HG03442 (cell line): Measurements from ENCODE around the gene KAZN.

ENCODE experiments used
- ATAC-seq: cut with Tn5 transposase; IDR thresholded peaks from one replicate; pipeline ENCODE4 v1.9.1; 2021; ENCODE audit warnings: mild to moderate bottlenecking, moderate library complexity; ENCODE audit not compliant: unreplicated experiment

The KAZN gene

GRCh38 chr1:14585728-14586127, 12.8 kb upstream of the KAZN start:
- ATAC-seq: no peak

GRCh38 chr1:14590411-14591180, 7.9 kb upstream of the KAZN start:
- ATAC-seq: no peak

DNA sequence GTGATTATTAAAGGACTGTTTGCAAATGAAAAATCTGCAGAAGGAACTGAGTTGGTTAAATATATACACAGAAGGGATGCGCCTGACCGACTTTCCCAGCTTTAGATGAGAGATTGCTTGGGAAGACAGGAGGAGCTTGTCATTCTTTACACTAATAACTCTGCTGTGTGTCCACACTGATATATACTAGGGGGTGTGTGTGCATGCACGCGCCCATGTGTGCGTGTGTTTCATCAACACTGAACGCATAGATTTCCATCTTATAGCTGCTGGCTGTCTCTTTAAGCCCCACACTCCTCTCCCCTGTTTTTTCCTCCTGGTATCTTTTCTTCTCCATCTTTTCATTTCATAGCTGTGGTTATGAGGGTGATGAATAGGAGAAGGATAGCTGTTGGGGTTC, 6.9 kb upstream of the KAZN start:
- ATAC-seq: no peak

GRCh38 chr1:14592004-14592631, 6.4 kb upstream of the KAZN start:
- no peak for ATAC-seq

DNA sequence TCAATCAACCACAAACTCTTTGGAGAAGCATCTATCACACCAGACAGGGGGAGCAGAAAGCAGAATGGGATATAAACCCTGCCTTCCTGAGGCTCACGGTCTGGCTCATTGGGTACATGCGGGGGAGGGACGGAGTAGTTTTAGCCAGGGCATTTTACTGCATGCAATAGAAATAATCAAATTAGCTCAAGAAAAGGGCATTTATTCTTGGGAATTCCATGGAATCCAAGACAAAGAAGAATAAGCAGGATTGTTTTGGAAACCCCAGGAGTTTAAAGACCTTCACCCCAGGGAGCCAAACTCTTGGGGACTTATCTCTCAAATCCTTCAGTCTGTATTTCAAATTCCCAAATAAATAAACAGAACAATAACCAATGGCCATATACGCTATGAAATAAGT, 5.2 kb upstream of the KAZN start:
- no peak for ATAC-seq

DNA sequence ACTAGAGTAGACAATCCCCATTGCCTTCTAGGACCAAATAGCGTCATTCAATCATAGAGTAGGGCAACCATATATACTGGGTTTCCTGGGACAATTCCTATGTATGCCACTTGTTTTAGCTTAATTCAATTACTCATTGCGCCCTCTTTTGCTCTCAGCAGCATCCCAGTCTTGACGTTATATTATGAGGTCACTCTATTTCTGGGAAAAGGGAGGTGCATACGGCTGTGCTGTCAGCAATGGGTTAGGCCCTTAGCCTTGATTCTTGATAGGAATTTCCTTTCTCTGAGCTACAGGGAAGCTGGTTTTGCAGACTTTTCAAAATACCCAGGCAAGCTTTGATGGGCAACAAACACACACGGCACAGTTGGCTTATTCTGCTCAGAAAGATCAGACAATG, 4.4 kb upstream of the KAZN start:
- ATAC-seq: no peak

GRCh38 chr1:14596591-14596990, 1.9 kb upstream of the KAZN start:
- ATAC-seq: no peak

GRCh38 chr1:14597343-14598006, 1.0 kb upstream of the KAZN start:
- no peak for ATAC-seq

DNA sequence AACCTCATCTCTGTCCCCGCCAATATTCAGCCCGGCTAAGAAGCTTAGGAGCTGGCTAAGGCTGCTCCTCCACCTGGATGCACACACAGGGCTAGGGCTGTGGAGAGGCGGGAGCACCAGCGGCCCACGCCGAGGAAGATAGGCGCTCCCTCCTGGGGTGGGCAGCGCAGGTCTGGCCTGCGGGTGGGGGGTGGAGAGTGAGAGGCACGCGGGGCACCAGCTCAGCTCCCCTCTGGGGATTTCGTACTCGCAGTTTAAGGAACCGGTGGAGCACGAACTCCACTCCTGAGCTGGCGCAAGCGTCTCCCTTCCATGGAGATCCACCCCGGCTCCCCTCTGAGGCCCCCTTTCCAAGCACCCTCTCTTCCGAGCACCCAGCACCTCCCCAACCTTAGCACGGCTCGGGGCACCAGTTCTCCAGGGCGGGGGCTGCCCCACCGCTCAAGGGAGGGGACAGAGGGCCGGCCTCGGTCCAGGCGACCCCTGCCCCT, 433 bp upstream of the KAZN start:
- ATAC-seq: no peak

DNA sequence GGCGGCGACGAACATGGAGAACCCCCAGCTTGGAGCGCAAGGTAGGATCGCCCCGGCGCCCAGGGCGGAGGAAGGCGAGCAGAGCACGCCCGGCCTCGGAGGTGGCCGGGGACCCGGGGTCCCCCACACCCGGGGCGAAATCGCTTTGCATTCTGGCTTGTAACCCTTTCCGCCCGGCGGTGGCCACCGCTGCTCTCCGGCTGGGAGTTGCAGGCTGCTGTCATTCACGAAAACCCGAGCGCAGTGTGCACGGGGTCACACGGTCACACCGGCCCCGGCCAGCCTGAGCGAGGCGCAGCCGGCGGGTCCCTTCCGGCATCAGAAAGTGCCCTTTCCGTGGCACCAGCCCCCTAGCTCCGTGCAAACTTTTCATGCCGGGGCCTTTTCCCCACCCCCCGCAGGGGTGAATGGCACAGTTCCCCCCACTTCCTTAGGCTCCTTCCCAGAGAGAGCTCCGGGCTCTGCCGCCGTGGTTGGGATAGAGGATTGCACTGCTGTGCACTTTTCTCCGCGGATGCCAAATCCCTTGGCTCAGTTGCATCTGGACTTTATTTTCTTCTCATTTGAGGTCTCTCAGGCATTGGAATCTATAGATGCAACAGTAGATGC, 802 bp downstream of the KAZN start:
- ATAC-seq: no peak

DNA sequence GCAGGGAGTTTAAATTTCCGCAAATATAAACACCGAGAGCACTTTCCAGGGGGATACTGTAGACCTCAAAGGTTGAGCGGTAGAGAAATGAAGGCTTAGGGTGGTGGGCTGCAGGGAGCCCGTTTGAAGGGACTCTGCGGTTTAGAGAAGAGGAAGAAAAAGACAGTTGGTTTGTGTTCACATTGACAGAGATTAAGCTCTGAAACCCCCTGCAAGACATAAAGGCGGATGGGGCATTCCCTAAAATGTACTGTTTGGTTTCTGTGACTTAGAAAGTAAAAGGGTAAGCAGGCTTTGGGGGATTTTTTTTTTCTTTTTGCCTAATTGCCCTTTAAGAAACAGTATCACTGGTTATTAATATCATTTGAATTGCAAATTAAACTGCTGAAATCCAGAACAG, 1.3 kb downstream of the KAZN start:
- peak; percentile 58 for ATAC-seq

GRCh38 chr1:14600405-14601112, 2.1 kb downstream of the KAZN start:
- ATAC-seq: no peak

DNA sequence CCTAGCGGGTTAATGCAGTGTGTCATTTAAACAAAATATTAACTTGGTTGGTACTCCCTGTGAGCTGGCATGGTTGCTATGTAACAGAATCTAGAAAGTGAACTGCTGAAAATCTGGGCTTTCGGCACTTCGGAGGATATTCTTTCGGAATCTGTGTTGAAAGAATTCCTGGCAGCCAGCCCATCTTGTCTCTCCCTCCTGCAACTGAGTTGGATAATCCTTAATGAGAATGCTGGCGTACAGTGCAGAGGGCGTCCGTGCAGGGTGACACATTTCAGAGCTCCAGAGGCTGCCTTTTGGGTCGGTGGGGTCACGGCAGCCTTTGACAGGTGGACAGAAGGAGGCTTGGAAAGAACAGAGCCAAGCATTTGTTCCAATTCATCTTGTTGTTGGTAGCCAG, 3.7 kb downstream of the KAZN start:
- ATAC-seq: no peak

DNA sequence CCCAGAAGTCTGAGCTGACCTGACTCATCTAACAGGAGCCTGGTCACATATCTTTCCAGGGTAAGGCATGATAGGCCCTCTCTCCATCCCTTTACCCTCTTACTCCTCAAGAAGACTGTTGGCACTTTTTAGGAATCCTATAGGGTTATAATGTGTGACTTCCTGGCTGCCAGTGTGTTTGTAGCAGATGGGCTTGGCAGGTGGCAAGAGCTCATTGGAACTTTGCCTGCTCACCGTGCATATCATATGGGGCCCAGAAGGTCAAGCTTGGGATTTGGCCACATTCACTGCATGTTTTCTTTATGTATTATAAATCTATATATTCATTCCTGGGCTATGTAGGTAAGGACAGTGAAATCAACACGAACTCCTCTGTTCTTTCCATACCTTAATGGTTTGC, 5.2 kb downstream of the KAZN start:
- no peak for ATAC-seq

- no peak for ATAC-seq
Measured at GRCh38 chr1:14604414-14604813, 5.9 kb downstream of the KAZN start.

DNA sequence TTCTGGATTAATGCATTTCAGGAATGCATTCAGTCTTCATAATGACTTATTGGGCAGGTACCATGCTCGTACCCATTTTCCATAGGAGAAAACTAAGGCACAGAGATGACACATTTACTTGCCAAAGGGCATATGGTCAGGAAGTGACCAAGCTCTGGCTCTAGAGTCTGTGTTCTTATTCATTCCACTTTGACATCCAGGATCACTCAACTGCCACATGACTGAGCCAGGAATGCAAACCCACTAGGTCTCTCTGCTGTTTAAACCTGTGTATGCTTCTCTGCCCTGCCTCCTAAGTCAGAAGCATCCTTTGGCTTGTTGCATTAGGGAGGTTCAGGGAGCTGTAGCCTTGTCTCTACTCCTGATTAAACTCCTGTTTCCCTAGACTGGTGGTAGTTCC, 7.5 kb downstream of the KAZN start:
- ATAC-seq: no peak

GRCh38 chr1:14606632-14607031, 8.1 kb downstream of the KAZN start:
- ATAC-seq: no peak

GRCh38 chr1:14607295-14607694, 8.8 kb downstream of the KAZN start:
- no peak for ATAC-seq

DNA sequence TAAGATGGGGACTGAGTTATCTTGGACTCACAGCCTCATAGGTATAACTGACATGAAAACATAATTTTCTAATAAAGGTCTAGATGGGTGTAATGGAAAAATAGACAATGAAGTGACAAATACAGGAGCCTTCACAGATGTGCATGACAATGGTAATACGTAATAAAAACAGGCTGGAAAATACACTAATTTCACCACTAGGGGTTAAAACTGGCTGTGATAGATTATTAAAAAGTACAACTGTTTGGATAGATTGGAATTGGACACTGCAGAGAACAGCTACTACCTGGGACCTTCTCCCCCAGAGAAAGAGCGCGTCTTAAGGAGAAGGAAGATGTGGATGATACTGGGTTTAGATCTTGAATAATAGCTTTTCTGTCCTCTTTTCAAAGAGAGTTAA, 9.8 kb downstream of the KAZN start:
- no peak for ATAC-seq

DNA sequence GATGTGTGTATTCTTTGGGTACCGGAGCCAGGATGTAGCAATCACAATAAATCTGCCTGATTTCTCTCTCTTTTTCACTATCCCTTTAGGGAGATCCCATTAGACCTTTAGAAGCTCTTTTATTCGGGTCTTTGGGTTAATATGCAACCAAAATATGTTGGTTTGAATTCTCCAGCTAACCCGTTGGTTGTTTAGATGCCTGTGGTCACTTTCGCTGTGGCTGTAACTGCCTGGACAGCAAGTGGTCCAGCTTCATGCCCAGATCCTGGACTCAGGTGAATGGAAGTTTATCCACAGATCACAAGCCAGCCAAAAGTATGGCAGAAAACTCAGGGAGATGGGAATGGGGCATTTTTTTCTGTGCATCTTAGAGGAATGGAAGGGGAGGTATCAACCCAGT, 12.3 kb downstream of the KAZN start:
- no peak for ATAC-seq

DNA sequence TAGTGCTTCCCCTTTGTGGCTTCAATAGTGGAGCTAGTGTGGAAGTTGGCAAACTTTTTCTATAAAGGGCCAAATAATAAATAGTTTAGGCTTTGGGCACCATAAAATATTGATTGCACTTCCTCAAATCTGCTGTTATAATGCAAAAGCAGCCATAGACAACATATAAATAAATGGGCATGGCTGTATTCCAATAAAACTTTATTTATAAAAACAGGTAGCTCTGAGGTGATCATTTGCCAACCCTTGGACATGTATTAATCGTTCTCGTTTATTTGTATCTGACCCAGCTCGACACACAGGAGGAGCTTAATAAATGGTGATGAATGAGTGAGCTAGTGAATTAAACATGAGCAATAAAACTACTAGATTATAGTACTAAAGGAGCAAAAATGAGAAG, 13.3 kb downstream of the KAZN start:
- ATAC-seq: no peak
